DND-41 (cell line): ENCODE data around the gene ESRRB.

ENCODE experiments used
- ATAC-seq: fragments of 200-7000 bp; cut with Tn5 transposase; 3 replicates; pipeline ENCODE4 v1.9.1; 2021; ENCODE audit warnings: low read depth; ENCODE audit not compliant: insufficient read depth
- DNase-seq: peaks from one replicate; pipeline ENCODE4 v3.0.0-alpha.2; 2020
- H2AFZ ChIP-seq: 2 replicates; pipeline ENCODE4 v1.6.0; 2012; ENCODE audit warnings: low read depth, low read length
- H3K27ac ChIP-seq: 2 replicates; pipeline ENCODE4 v1.5.1; 2012; ENCODE audit warnings: low read length, inconsistent platforms
- H3K27me3 ChIP-seq: fragments of 200-600 bp; sonication (generic); 2 replicates; pipeline ENCODE4 v1.6.0; 2012; ENCODE audit warnings: low read length, mild to moderate bottlenecking, inconsistent platforms; ENCODE audit not compliant: insufficient read depth, poor library complexity
- H3K36me3 ChIP-seq: 2 replicates; pipeline ENCODE4 v1.5.1; 2012; ENCODE audit warnings: low read length, inconsistent platforms; ENCODE audit not compliant: insufficient read depth
- H3K4me1 ChIP-seq: 2 replicates; pipeline ENCODE4 v1.5.1; 2012; ENCODE audit warnings: mild to moderate bottlenecking, low read length; ENCODE audit not compliant: insufficient read depth
- H3K4me2 ChIP-seq: 2 replicates; pipeline ENCODE4 v1.6.0; 2012; ENCODE audit warnings: mild to moderate bottlenecking, moderate library complexity, low read length, inconsistent platforms; ENCODE audit not compliant: insufficient read depth
- H3K4me3 ChIP-seq, 2 experiments: fragments of 200-600 bp in 1 of 2; shearing (Covaris generic) in 1 of 2; 2 replicates each; pipeline ENCODE4 v1.5.1; 2012 to 2016; ENCODE audit warnings: inconsistent platforms in 2 of 2, low read length in 2 of 2, mild to moderate bottlenecking in 2 of 2, low read depth in 1 of 2, moderate library complexity in 1 of 2
- H3K79me2 ChIP-seq: 2 replicates; pipeline ENCODE4 v1.6.0; 2012; ENCODE audit warnings: low read length, inconsistent platforms; ENCODE audit not compliant: insufficient read depth
- H3K9ac ChIP-seq: 2 replicates; pipeline ENCODE4 v1.6.0; 2012; ENCODE audit warnings: low read depth, mild to moderate bottlenecking, inconsistent platforms, low read length, moderate library complexity
- H3K9me3 ChIP-seq: 2 replicates; pipeline ENCODE4 v1.5.1; 2012; ENCODE audit warnings: low read length, moderate library complexity, mild to moderate bottlenecking, inconsistent platforms; ENCODE audit not compliant: insufficient read depth, severe bottlenecking
- H4K20me1 ChIP-seq: 2 replicates; pipeline ENCODE4 v1.6.0; 2012; ENCODE audit warnings: low read length; ENCODE audit not compliant: insufficient read depth
- CTCF ChIP-seq: IDR thresholded peaks from 2 replicates; pipeline ENCODE4 v1.5.1; 2012; ENCODE audit warnings: borderline replicate concordance, low read length, moderate library complexity, mild to moderate bottlenecking; ENCODE audit not compliant: poor library complexity, severe bottlenecking; ENCODE audit errors: extremely low read depth
- EZH2 ChIP-seq: IDR thresholded peaks from 3 replicates; pipeline ENCODE4 v1.6.1; 2012; ENCODE audit warnings: borderline replicate concordance, low read depth, mild to moderate bottlenecking, moderate library complexity, low read length, inconsistent platforms; ENCODE audit not compliant: severe bottlenecking

ESRRB gene

DNA sequence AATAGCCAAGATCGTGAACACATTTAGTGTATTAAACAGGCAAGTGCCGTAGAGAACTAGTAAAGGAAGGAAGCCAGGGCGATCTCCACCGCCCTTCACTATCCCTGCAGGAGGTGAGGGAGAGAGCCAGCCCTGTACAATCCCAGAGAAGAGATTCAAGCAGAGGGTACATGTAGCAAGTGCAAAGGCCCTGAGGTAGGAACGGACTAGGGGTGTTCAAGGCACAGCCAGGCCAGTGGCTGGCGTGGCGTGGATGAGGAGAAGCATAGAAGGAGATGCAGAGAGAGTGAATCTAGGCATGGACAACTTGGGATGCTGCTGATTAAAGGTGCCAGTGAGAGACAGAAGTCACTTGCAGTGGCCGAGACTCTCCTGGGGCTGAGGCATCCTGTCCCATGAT, 39.1 kb upstream of the ESRRB start:
- no peak overlapping the region for H3K4me2 ChIP-seq
- H3K4me3 ChIP-seq: no peak overlapping the region
- no peaks in the 10 kb centered on the region for H4K20me1 ChIP-seq
- H3K79me2 ChIP-seq: no peaks in the 10 kb centered on the region
- H2AFZ ChIP-seq: no peak overlapping the region
- no peaks in the 10 kb centered on the region for H3K9me3 ChIP-seq
- H3K27me3 ChIP-seq: peaks cover 5% of the 10 kb centered on the region
- H3K27ac ChIP-seq: no peak overlapping the region
- DNase-seq (no peak), ATAC-seq (no peak)
- H3K36me3 ChIP-seq: no peaks in the 10 kb centered on the region
- no peak overlapping the region for H3K9ac ChIP-seq
- no peaks in the 10 kb centered on the region for H3K4me1 ChIP-seq
- TF ChIP-seq EZH2 (no peak), CTCF (no peak)

DNA sequence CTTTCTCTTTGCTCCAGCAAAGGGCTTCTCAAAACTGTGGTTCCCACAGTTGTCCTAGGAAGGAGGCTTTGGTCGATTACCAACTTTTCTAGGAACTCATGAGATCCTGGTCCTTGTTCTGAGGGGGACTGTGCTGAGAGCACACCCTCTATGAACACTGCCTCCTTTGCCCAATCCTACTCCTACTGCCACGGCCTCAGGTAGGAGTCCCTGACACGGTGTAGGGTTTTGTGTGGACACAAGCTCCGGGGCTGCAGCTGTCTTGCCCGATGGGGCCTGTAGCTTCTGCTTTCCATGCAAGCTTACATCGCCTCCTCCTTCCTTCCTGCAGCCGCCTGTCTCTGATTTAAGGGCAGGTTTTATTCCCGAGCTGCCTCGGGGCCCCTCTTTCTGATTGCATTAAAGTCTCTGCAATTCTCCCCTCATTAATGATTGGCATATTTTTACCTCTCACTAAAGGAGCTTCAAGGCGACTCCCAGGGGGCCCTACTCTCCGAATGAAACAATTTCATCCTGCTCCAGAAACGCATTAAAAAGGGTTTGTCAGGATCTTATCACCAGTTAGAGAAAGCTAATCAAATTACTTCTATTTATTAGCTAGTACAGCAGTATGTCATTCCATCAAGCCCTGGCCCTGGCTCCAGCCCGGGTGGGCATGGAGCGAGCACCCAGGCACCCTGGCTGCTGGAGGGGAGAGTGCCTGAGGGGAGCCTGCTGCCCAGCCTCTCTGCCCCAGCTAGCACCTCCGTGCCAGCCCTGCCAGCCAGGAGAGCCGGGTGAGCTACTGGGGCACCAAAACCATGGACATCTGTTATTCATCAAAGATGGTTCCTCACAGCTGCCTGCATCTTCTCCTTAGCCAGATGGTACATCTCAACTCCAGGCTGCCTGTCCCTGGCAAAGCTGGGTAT, 38.0 kb upstream of the ESRRB start:
- TF ChIP-seq CTCF (no peak), EZH2 (no peak)
- Histone ChIP-seq H2AFZ (no peak overlapping the region), H3K27ac (no peak overlapping the region), H3K27me3 (peaks cover 5% of the 10 kb centered on the region), H3K4me3 (no peak overlapping the region), H3K79me2 (no peaks in the 10 kb centered on the region), H3K36me3 (no peaks in the 10 kb centered on the region), H3K9ac (no peak overlapping the region), H4K20me1 (no peaks in the 10 kb centered on the region), H3K4me2 (no peak overlapping the region), H3K4me1 (no peaks in the 10 kb centered on the region), H3K9me3 (no peaks in the 10 kb centered on the region)
- ATAC-seq: no peak
- no peak for DNase-seq

DNA sequence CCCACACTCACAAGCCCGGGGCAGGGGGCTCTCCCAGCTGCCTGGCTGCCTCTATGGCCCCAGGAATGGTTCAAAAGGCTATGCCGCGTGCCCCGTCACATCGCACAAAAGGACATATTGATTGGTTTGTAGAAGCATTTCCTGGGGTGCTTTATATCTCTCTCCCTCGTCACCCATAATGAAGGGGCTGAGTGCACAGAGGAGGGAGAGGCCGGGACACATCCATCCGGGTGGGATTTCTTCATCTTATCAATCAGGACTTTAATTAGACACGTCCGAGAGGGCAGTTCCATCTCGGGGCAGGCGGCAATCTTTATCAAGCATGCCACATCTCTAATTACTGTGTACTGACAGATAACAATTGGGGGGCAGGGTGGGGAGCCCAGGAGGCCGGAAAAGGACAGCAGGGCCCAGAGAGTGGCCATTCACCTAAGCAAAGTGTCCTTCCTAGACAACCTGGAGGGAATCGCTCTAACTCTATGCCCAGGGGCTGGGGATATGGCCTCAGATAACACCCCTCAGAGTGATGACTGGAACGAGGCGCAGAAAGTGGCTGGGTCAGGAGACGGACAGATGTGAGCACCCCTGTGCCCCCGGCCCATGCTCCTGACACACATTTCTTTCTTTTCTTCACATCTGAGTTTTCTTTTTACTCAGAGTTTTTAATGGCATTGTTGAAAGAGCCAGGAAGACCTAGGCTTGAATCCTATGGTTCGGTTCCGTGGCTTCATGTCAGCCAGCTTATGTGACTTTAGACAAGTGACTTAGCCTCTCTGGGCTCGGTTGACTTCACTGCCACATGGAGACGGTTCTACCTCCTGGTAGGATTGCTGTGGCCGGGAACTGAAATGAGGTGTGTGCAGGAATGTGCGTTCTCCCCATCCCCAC, 36.0 kb upstream of the ESRRB start:
- ATAC-seq (no peak), DNase-seq (no peak)
- H3K27me3 ChIP-seq: peaks cover 5% of the 10 kb centered on the region
- TF ChIP-seq EZH2 (no peak), CTCF (no peak)
- no peak overlapping the region for H3K4me3 ChIP-seq
- H4K20me1 ChIP-seq: no peaks in the 10 kb centered on the region
- no peak overlapping the region for H3K4me2 ChIP-seq
- H3K36me3 ChIP-seq: no peaks in the 10 kb centered on the region
- H3K79me2 ChIP-seq: no peaks in the 10 kb centered on the region
- no peak overlapping the region for H2AFZ ChIP-seq
- no peak overlapping the region for H3K9ac ChIP-seq
- H3K4me1 ChIP-seq: no peaks in the 10 kb centered on the region
- H3K9me3 ChIP-seq: no peaks in the 10 kb centered on the region
- H3K27ac ChIP-seq: no peak overlapping the region
